Measurements from ENCODE around the gene ZMYM4.

DNA sequence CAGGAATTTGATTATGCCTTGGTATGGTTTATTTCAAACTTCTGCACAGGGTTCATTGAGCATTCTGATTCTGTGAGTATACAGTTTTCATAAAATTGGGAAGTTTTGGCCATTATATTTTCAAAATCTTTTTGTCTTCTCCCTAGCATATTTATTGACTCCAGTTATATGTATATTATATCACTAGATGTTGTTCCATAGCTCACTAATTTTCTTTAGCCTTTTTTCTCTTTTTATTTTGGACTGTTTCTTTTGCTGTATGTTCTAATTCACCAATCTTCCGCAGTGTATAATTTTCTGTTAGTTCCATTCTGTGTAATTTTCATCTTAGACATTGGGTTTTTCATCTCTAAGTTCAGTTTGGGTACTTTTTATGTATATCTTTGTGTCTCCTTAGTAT, 31.9 kb downstream of the ZMYM4 start:
- TF ChIP-seq, protein P1, sequence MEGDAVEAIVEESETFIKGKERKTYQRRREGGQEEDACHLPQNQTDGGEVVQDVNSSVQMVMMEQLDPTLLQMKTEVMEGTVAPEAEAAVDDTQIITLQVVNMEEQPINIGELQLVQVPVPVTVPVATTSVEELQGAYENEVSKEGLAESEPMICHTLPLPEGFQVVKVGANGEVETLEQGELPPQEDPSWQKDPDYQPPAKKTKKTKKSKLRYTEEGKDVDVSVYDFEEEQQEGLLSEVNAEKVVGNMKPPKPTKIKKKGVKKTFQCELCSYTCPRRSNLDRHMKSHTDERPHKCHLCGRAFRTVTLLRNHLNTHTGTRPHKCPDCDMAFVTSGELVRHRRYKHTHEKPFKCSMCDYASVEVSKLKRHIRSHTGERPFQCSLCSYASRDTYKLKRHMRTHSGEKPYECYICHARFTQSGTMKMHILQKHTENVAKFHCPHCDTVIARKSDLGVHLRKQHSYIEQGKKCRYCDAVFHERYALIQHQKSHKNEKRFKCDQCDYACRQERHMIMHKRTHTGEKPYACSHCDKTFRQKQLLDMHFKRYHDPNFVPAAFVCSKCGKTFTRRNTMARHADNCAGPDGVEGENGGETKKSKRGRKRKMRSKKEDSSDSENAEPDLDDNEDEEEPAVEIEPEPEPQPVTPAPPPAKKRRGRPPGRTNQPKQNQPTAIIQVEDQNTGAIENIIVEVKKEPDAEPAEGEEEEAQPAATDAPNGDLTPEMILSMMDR (conservative IDR thresholded peaks at IDR 0.05; ENCODE audit: low read length): no peak
- no peak for TF ChIP-seq EZH2phosphoT487 (IDR thresholded peaks at IDR 0.05; ENCODE audit: borderline replicate concordance)
